Measurements from ENCODE around the gene PLPPR4.
"Not testable (repeated sequence)": the region's sequence is repeated elsewhere in the genome, so short reads cannot be mapped to it uniquely, and the experiment has no call there.

Gene PLPPR4

GRCh38 chr1:99264201-99265021 lies at the start of gene PLPPR4:
PLPPR4 (plus strand) TSS chr1:99264492; CDS start chr1:99264594, 102 bp downstream.
- DNase-seq, result peak; percentile 1 to 5

- DNase-seq, result no peak
Measured at GRCh38 chr1:99216956-99217355, 47.3 kb upstream of the PLPPR4 start.

GRCh38 chr1:99217599-99217998 lies 46.7 kb upstream of the PLPPR4 start:
- DNase-seq, result no peak

GRCh38 chr1:99218572-99218971 lies 45.7 kb upstream of the PLPPR4 start:
- DNase-seq, result no peak

GRCh38 chr1:99218999-99219398 lies 45.3 kb upstream of the PLPPR4 start:
- DNase-seq, result no peak

GRCh38 chr1:99227056-99227897 lies 37.0 kb upstream of the PLPPR4 start:
- no peak for DNase-seq

- DNase-seq, result no peak
Measured at GRCh38 chr1:99228153-99228552, 36.1 kb upstream of the PLPPR4 start.

- DNase-seq, result no peak
Measured at GRCh38 chr1:99229122-99229521, 35.2 kb upstream of the PLPPR4 start.

- DNase-seq, result no peak
Measured at GRCh38 chr1:99230695-99231094, 33.6 kb upstream of the PLPPR4 start.

GRCh38 chr1:99232172-99232571 lies 32.1 kb upstream of the PLPPR4 start:
- DNase-seq, result no peak

GRCh38 chr1:99233446-99233845 lies 30.8 kb upstream of the PLPPR4 start:
- DNase-seq, result no peak

- no peak for DNase-seq
Measured at GRCh38 chr1:99236756-99237155, 27.5 kb upstream of the PLPPR4 start.

- DNase-seq, result no peak
Measured at GRCh38 chr1:99239690-99240089, 24.6 kb upstream of the PLPPR4 start.

- no peak for DNase-seq
Measured at GRCh38 chr1:99240621-99241020, 23.7 kb upstream of the PLPPR4 start.

- DNase-seq, result no peak
Measured at GRCh38 chr1:99246152-99246551, 18.1 kb upstream of the PLPPR4 start.

- no peak for DNase-seq
Measured at GRCh38 chr1:99247199-99247598, 17.1 kb upstream of the PLPPR4 start.

GRCh38 chr1:99250728-99251127 lies 13.6 kb upstream of the PLPPR4 start:
- no peak for DNase-seq

GRCh38 chr1:99251308-99251707 lies 13.0 kb upstream of the PLPPR4 start:
- DNase-seq, result no peak

GRCh38 chr1:99252630-99253029 lies 11.7 kb upstream of the PLPPR4 start:
- no peak for DNase-seq

GRCh38 chr1:99260402-99260801 lies 3.9 kb upstream of the PLPPR4 start:
- not testable (repeated sequence) for DNase-seq

- no peak for DNase-seq
Measured at GRCh38 chr1:99265124-99265523, 832 bp downstream of the PLPPR4 start.

GRCh38 chr1:99266726-99267125 lies 2.4 kb downstream of the PLPPR4 start:
- no peak for DNase-seq

- peak in 1 of 2 experiments; percentile 1 for DNase-seq
Measured at GRCh38 chr1:99268021-99268420, 3.7 kb downstream of the PLPPR4 start.

- no peak for DNase-seq
Measured at GRCh38 chr1:99269321-99269720, 5.0 kb downstream of the PLPPR4 start.
